SK-N-SH treated with all-trans-retinoic acid at 6 μM for 48 hours (cell line): ENCODE data around the gene LMF1.

Experiments
- ATAC-seq: fragments of 200-7000 bp; cut with Tn5 transposase; 3 replicates; pipeline ENCODE4 v1.9.1; 2020; ENCODE audit warnings: mild to moderate bottlenecking, moderate library complexity
- ARNTL ChIP-seq: fragments of 450-650 bp; formaldehyde crosslinking; IDR thresholded peaks from 2 replicates; pipeline ENCODE4 v1.5.0; 2020; ENCODE audit warnings: low read depth, mild to moderate bottlenecking, moderate library complexity, borderline replicate concordance
- BACH2 ChIP-seq: fragments of 250-450 bp; sonication (Bioruptor Pico); IDR thresholded peaks from 2 replicates; pipeline ENCODE4 v1.9.0; 2021; ENCODE audit warnings: mild to moderate bottlenecking, borderline replicate concordance
- CSDC2 ChIP-seq: fragments of 250-450 bp; sonication (Bioruptor Pico); IDR thresholded peaks from 2 replicates; pipeline ENCODE4 v1.5.0; 2020; ENCODE audit warnings: mild to moderate bottlenecking, moderate library complexity
- CSRNP3 ChIP-seq: fragments of 250-450 bp; sonication (Bioruptor Pico); IDR thresholded peaks from 2 replicates; pipeline ENCODE4 v1.5.1; 2021; ENCODE audit warnings: mild to moderate bottlenecking, moderate library complexity
- ESRRG ChIP-seq: fragments of 250-450 bp; sonication (Bioruptor Pico); IDR thresholded peaks from 2 replicates; pipeline ENCODE4 v1.6.1; 2021; ENCODE audit warnings: mild to moderate bottlenecking
- GLIS3 ChIP-seq: fragments of 250-450 bp; sonication (Bioruptor Pico); IDR thresholded peaks from 2 replicates; pipeline ENCODE4 v1.5.0; 2020; ENCODE audit warnings: mild to moderate bottlenecking, moderate library complexity
- ISL1 ChIP-seq: fragments of 250-450 bp; sonication (Bioruptor Pico); IDR thresholded peaks from 2 replicates; pipeline ENCODE4 v2.1.2; 2022; ENCODE audit warnings: mild to moderate bottlenecking, moderate library complexity
- OSR1 ChIP-seq: fragments of 250-450 bp; sonication (Bioruptor Pico); IDR thresholded peaks from 2 replicates; pipeline ENCODE4 v1.8.0; 2022; ENCODE audit warnings: moderate library complexity, mild to moderate bottlenecking, inconsistent platforms
- PPARA ChIP-seq: fragments of 250-450 bp; sonication (Bioruptor Pico); IDR thresholded peaks from 2 replicates; pipeline ENCODE4 v1.5.0; 2020; ENCODE audit warnings: mild to moderate bottlenecking, borderline replicate concordance
- RARB ChIP-seq: fragments of 250-450 bp; sonication (Bioruptor Pico); IDR thresholded peaks from 2 replicates; pipeline ENCODE4 v1.8.0; 2021; ENCODE audit warnings: mild to moderate bottlenecking, moderate library complexity
- SNAI2 ChIP-seq: fragments of 250-450 bp; sonication (Bioruptor Pico); IDR thresholded peaks from 2 replicates; pipeline ENCODE4 v1.5.0; 2020; ENCODE audit warnings: mild to moderate bottlenecking, moderate library complexity
- TCF4 ChIP-seq: fragments of 250-450 bp; sonication (Bioruptor Pico); IDR thresholded peaks from 2 replicates; pipeline ENCODE4 v1.8.0; 2021; ENCODE audit warnings: mild to moderate bottlenecking, moderate library complexity, borderline replicate concordance
- TOX ChIP-seq: fragments of 250-450 bp; sonication (Bioruptor Pico); IDR thresholded peaks from 2 replicates; pipeline ENCODE4 v1.8.0; 2021; ENCODE audit warnings: mild to moderate bottlenecking, moderate library complexity, borderline replicate concordance
- ZFP3 ChIP-seq: fragments of 250-450 bp; sonication (Bioruptor Pico); IDR thresholded peaks from 2 replicates; pipeline ENCODE4 v1.5.0; 2020; ENCODE audit warnings: mild to moderate bottlenecking, moderate library complexity
- ZFP30 ChIP-seq: fragments of 450-650 bp; formaldehyde crosslinking; IDR thresholded peaks from 2 replicates; pipeline ENCODE4 v1.5.0; 2022; ENCODE audit warnings: mild to moderate bottlenecking, moderate library complexity
- ZNF70 ChIP-seq: fragments of 450-650 bp; formaldehyde crosslinking; IDR thresholded peaks from 2 replicates; pipeline ENCODE4 v1.5.0; 2020; ENCODE audit warnings: mild to moderate bottlenecking, moderate library complexity
- ZNF8 ChIP-seq: fragments of 450-650 bp; formaldehyde crosslinking; IDR thresholded peaks from 2 replicates; pipeline ENCODE4 v1.5.0; 2020; ENCODE audit warnings: mild to moderate bottlenecking, moderate library complexity
- TF ChIP-seq, protein P1 (sequence below): fragments of 250-450 bp; sonication (Bioruptor Pico); IDR thresholded peaks from 2 replicates; pipeline ENCODE4 v1.5.0; 2020; ENCODE audit warnings: mild to moderate bottlenecking, moderate library complexity
- TF ChIP-seq, protein P2 (sequence below): fragments of 250-450 bp; sonication (Bioruptor Pico); IDR thresholded peaks from 2 replicates; pipeline ENCODE4 v1.8.0; 2021; ENCODE audit warnings: low read depth, mild to moderate bottlenecking, moderate library complexity, borderline replicate concordance
- TF ChIP-seq, protein P3 (sequence below): fragments of 250-450 bp; sonication (Bioruptor Pico); IDR thresholded peaks from 2 replicates; pipeline ENCODE4 v1.5.1; 2020; ENCODE audit warnings: low read depth, mild to moderate bottlenecking, moderate library complexity
- TF ChIP-seq, protein P4 (sequence below): fragments of 250-450 bp; sonication (Bioruptor Pico); IDR thresholded peaks from 2 replicates; pipeline ENCODE4 v1.8.0; 2020; ENCODE audit warnings: mild to moderate bottlenecking, moderate library complexity, borderline replicate concordance

The LMF1 gene

DNA sequence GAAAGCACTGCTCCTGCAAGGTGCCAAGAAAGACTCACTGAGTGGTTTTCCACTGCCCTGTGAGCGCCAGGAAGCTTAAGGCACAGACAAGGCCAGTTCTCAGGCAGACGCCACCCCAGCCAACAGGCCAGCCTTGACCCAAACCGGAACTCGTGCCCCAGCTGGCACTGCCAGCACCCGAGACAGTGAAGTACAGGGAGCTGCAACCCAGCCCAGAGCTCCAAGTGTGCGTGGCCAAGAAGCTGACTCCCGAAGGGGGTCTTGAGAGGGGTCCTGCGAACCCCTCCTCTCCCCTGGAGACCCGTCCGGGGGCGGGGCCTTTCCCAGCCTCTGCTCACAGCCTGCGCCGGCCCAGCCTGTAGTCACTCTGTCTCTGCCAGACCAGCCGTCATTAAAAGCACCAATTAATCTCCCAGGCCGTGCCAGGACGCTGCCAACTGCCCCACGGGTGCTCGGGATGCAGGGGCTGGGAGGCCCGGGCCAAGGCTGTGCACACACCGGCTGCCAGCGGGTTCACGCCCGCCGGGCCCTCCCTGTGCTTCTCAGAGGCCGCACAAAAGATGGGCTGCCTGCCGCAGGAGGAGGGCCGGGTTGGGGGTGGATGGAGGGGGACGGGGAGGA lies 6.4 kb upstream of the LMF1 start:
- peak; percentile 22 for ATAC-seq
- TF ChIP-seq, protein P1, sequence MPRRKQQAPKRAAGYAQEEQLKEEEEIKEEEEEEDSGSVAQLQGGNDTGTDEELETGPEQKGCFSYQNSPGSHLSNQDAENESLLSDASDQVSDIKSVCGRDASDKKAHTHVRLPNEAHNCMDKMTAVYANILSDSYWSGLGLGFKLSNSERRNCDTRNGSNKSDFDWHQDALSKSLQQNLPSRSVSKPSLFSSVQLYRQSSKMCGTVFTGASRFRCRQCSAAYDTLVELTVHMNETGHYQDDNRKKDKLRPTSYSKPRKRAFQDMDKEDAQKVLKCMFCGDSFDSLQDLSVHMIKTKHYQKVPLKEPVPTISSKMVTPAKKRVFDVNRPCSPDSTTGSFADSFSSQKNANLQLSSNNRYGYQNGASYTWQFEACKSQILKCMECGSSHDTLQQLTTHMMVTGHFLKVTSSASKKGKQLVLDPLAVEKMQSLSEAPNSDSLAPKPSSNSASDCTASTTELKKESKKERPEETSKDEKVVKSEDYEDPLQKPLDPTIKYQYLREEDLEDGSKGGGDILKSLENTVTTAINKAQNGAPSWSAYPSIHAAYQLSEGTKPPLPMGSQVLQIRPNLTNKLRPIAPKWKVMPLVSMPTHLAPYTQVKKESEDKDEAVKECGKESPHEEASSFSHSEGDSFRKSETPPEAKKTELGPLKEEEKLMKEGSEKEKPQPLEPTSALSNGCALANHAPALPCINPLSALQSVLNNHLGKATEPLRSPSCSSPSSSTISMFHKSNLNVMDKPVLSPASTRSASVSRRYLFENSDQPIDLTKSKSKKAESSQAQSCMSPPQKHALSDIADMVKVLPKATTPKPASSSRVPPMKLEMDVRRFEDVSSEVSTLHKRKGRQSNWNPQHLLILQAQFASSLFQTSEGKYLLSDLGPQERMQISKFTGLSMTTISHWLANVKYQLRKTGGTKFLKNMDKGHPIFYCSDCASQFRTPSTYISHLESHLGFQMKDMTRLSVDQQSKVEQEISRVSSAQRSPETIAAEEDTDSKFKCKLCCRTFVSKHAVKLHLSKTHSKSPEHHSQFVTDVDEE (CRISPR knock-in tag) = no peak
- TF ChIP-seq ISL1 (CRISPR knock-in tag) = no peak
- TF ChIP-seq, protein P2, sequence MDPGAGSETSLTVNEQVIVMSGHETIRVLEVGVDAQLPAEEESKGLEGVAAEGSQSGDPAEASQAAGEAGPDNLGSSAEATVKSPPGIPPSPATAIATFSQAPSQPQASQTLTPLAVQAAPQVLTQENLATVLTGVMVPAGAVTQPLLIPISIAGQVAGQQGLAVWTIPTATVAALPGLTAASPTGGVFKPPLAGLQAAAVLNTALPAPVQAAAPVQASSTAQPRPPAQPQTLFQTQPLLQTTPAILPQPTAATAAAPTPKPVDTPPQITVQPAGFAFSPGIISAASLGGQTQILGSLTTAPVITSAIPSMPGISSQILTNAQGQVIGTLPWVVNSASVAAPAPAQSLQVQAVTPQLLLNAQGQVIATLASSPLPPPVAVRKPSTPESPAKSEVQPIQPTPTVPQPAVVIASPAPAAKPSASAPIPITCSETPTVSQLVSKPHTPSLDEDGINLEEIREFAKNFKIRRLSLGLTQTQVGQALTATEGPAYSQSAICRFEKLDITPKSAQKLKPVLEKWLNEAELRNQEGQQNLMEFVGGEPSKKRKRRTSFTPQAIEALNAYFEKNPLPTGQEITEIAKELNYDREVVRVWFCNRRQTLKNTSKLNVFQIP = no peak
- no peak for TF ChIP-seq ZFP3 (CRISPR knock-in tag)
- TF ChIP-seq, protein P3, sequence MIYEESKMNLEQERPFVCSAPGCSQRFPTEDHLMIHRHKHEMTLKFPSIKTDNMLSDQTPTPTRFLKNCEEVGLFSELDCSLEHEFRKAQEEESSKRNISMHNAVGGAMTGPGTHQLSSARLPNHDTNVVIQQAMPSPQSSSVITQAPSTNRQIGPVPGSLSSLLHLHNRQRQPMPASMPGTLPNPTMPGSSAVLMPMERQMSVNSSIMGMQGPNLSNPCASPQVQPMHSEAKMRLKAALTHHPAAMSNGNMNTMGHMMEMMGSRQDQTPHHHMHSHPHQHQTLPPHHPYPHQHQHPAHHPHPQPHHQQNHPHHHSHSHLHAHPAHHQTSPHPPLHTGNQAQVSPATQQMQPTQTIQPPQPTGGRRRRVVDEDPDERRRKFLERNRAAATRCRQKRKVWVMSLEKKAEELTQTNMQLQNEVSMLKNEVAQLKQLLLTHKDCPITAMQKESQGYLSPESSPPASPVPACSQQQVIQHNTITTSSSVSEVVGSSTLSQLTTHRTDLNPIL (CRISPR knock-in tag) = no peak
- TF ChIP-seq ZFP30 (CRISPR knock-in tag) = no peak
- no peak for TF ChIP-seq ZNF8 (CRISPR knock-in tag)
- no peak for TF ChIP-seq TOX (CRISPR knock-in tag)
- no peak for TF ChIP-seq PPARA (CRISPR knock-in tag)
- no peak for TF ChIP-seq ESRRG (CRISPR knock-in tag)
- TF ChIP-seq ZNF70 (CRISPR knock-in tag) = no peak
- no peak for TF ChIP-seq CSDC2
- TF ChIP-seq, protein P4, sequence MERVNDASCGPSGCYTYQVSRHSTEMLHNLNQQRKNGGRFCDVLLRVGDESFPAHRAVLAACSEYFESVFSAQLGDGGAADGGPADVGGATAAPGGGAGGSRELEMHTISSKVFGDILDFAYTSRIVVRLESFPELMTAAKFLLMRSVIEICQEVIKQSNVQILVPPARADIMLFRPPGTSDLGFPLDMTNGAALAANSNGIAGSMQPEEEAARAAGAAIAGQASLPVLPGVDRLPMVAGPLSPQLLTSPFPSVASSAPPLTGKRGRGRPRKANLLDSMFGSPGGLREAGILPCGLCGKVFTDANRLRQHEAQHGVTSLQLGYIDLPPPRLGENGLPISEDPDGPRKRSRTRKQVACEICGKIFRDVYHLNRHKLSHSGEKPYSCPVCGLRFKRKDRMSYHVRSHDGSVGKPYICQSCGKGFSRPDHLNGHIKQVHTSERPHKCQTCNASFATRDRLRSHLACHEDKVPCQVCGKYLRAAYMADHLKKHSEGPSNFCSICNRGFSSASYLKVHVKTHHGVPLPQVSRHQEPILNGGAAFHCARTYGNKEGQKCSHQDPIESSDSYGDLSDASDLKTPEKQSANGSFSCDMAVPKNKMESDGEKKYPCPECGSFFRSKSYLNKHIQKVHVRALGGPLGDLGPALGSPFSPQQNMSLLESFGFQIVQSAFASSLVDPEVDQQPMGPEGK (CRISPR knock-in tag) = no peak
- TF ChIP-seq GLIS3 = no peak
- TF ChIP-seq TCF4 = no peak
- TF ChIP-seq CSRNP3 = no peak
- TF ChIP-seq BACH2 (CRISPR knock-in tag) = no peak
- no peak for TF ChIP-seq OSR1

DNA sequence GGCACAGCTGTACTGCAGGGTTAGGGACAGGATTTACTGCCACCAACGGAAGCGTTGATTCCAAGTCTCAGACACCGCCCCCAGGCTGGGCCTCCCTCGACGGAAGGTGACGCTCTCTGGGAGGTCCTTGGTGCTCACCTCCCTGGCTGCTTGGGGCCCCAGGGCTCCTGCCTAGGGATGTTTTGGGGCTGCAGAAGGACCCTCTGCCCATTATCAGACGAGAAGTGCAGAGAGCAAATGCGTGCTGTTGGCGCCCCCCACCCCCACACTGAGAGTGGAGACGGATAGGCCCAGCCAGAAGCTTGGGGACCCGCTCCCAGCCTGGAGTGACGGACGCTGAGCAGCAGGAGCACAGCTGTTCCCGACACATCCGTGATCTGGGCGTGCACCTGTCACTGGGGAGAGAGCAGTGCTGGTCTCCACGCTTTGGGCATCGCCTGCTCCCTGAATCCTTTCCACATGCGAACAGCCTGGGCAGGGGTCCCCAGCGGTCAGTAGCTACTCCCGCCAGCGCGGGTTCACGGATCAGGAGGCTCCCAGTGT lies 5.7 kb upstream of the LMF1 start:
- TF ChIP-seq, protein P3 (CRISPR knock-in tag) = no peak
- no peak for TF ChIP-seq ISL1 (CRISPR knock-in tag)
- no peak for TF ChIP-seq ESRRG (CRISPR knock-in tag)
- no peak for TF ChIP-seq SNAI2 (CRISPR knock-in tag)
- TF ChIP-seq ZFP30 (CRISPR knock-in tag) = no peak
- no peak for TF ChIP-seq GLIS3
- no peak for TF ChIP-seq CSDC2
- no peak for TF ChIP-seq BACH2 (CRISPR knock-in tag)
- no peak for TF ChIP-seq CSRNP3
- TF ChIP-seq ARNTL (CRISPR knock-in tag) = no peak
- TF ChIP-seq RARB = no peak
- TF ChIP-seq, protein P4 (CRISPR knock-in tag) = no peak
- no peak for TF ChIP-seq PPARA (CRISPR knock-in tag)
- TF ChIP-seq, protein P2 = no peak
- TF ChIP-seq OSR1 = no peak
- no peak for ATAC-seq
